Measurements from ENCODE around the gene CCDC117. TPM values are rescaled to one million over a fixed set of nuclear protein-coding genes. Genes with fewer than 3 reads are reported as not detected.
A peak's percentile ranks its signal among the peaks of the same experiment; 100 is the strongest.

CCDC117 gene
- total RNA-seq, 2 donors from 2014 or later: 13.6 to 17.3 TPM

- Histone ChIP-seq H3K27ac (peak overlapping the region; percentile 21 to 22), H3K27me3 (no peaks in the 10 kb centered on the region), H3K36me3 (no peaks in the 10 kb centered on the region), H3K4me1 (peaks cover 0 to 23% of the 10 kb centered on the region in 2 donors), H3K9me3 (no peaks in the 10 kb centered on the region), H3K4me3 (no peak overlapping the region)
- no peak for TF ChIP-seq CTCF (IDR thresholded peaks at IDR 0.05)
- DNase-seq (ENCODE audit: low spot score): no peak
Observed at GRCh38 chr22:28813772-28814518, 41.5 kb downstream of the CCDC117 start.

- no peaks in the 10 kb centered on the region for H3K27me3 ChIP-seq
- no peaks in the 10 kb centered on the region for H3K9me3 ChIP-seq
- no peak overlapping the region for H3K27ac ChIP-seq
- H3K36me3 ChIP-seq: no peaks in the 10 kb centered on the region
- H3K4me3 ChIP-seq: no peak overlapping the region
- H3K4me1 ChIP-seq: peaks cover 0 to 30% of the 10 kb centered on the region in 2 donors
- no peak for DNase-seq (ENCODE audit: low spot score)
- TF ChIP-seq CTCF (IDR thresholded peaks at IDR 0.05): no peak
Observed at GRCh38 chr22:28815111-28815510, 42.6 kb downstream of the CCDC117 start.

GRCh38 chr22:28815729-28816128, 43.2 kb downstream of the CCDC117 start:
- no peaks in the 10 kb centered on the region for H3K27me3 ChIP-seq
- no peaks in the 10 kb centered on the region for H3K36me3 ChIP-seq
- H3K9me3 ChIP-seq: no peaks in the 10 kb centered on the region
- DNase-seq (ENCODE audit: low spot score): no peak
- peaks cover 0 to 30% of the 10 kb centered on the region in 2 donors for H3K4me1 ChIP-seq
- H3K4me3 ChIP-seq: no peak overlapping the region
- H3K27ac ChIP-seq: no peak overlapping the region
- no peak for TF ChIP-seq CTCF (IDR thresholded peaks at IDR 0.05)

- Histone ChIP-seq H3K4me3 (no peak overlapping the region), H3K9me3 (no peaks in the 10 kb centered on the region), H3K27me3 (no peaks in the 10 kb centered on the region), H3K27ac (no peak overlapping the region), H3K36me3 (no peaks in the 10 kb centered on the region), H3K4me1 (peaks cover 0 to 29% of the 10 kb centered on the region in 2 donors)
- no peak for TF ChIP-seq CTCF (IDR thresholded peaks at IDR 0.05)
- DNase-seq (ENCODE audit: low spot score): no peak
Observed at GRCh38 chr22:28817064-28817463, 44.6 kb downstream of the CCDC117 start.

- H3K27ac ChIP-seq: peak overlapping the region; percentile 2 to 26
- no peak for DNase-seq (ENCODE audit: low spot score)
- no peaks in the 10 kb centered on the region for H3K27me3 ChIP-seq
Observed at GRCh38 chr22:28817919-28818859, 45.7 kb downstream of the CCDC117 start.

More at GRCh38 chr22:28817919-28818859, 45.7 kb downstream of the CCDC117 start:
- H3K4me1 ChIP-seq: peaks cover 0 to 24% of the 10 kb centered on the region in 2 donors
- no peak for TF ChIP-seq CTCF (IDR thresholded peaks at IDR 0.05)
- no peak overlapping the region for H3K4me3 ChIP-seq
- no peaks in the 10 kb centered on the region for H3K9me3 ChIP-seq
- no peaks in the 10 kb centered on the region for H3K36me3 ChIP-seq

All from right atrium auricular region (tissue), 2 donors.